AG09309 (cell line): Measurements from ENCODE around the gene ATP6V1G3.

Experiments
- DNase-seq: peaks from one replicate; pipeline ENCODE4 v3.0.0-alpha.2; 2010; ENCODE audit warnings: low read depth
- H3K4me3 ChIP-seq: 2 replicates; pipeline ENCODE4 v1.5.1; 2011; ENCODE audit warnings: mild to moderate bottlenecking, low read depth, low read length, moderate library complexity; ENCODE audit not compliant: control insufficient read depth
- CTCF ChIP-seq: IDR thresholded peaks from 2 replicates; pipeline ENCODE4 v1.5.1; 2011; ENCODE audit warnings: mild to moderate bottlenecking, low read depth, low read length, inconsistent platforms; ENCODE audit not compliant: insufficient read depth, control insufficient read depth; ENCODE audit errors: missing control alignments

Gene ATP6V1G3

GRCh38 chr1:198498103-198498385 lies 42.4 kb downstream of the ATP6V1G3 start:
- H3K4me3 ChIP-seq, result no peak overlapping the region
- no peak for TF ChIP-seq CTCF
- no peak for DNase-seq

- no peak overlapping the region for H3K4me3 ChIP-seq
- no peak for TF ChIP-seq CTCF
- peak; percentile 25 for DNase-seq
Observed at GRCh38 chr1:198497326-198498102, 43.0 kb downstream of the ATP6V1G3 start.

- H3K4me3 ChIP-seq, result no peak overlapping the region
- DNase-seq, result peak; percentile 40
- no peak for TF ChIP-seq CTCF
Observed at GRCh38 chr1:198496216-198497143, 44.0 kb downstream of the ATP6V1G3 start.

GRCh38 chr1:198495631-198496030 lies 44.8 kb downstream of the ATP6V1G3 start:
- no peak for DNase-seq
- no peak for TF ChIP-seq CTCF
- no peak overlapping the region for H3K4me3 ChIP-seq

- DNase-seq, result no peak
- H3K4me3 ChIP-seq, result no peak overlapping the region
- TF ChIP-seq CTCF, result no peak
Observed at GRCh38 chr1:198494658-198495103, 45.8 kb downstream of the ATP6V1G3 start.

GRCh38 chr1:198494139-198494538 lies 46.3 kb downstream of the ATP6V1G3 start:
- DNase-seq, result no peak
- TF ChIP-seq CTCF, result no peak
- H3K4me3 ChIP-seq, result no peak overlapping the region
